HG03520 (cell line): ENCODE results near the gene PRKCZ.
"Not testable (repeated sequence)": the region's sequence is repeated elsewhere in the genome, so short reads cannot be mapped to it uniquely, and the experiment has no call there.

Source experiments
- ATAC-seq: cut with Tn5 transposase; IDR thresholded peaks from one replicate; pipeline ENCODE4 v1.9.1; 2021; ENCODE audit warnings: mild to moderate bottlenecking, moderate library complexity; ENCODE audit not compliant: unreplicated experiment

The PRKCZ gene

GRCh38 chr1:2081326-2081885 is 31.2 kb downstream of the PRKCZ start:
- no peak for ATAC-seq

- no peak for ATAC-seq
Observed at GRCh38 chr1:2082064-2082463, 31.9 kb downstream of the PRKCZ start.

- no peak for ATAC-seq
Observed at GRCh38 chr1:2083666-2084065, 33.5 kb downstream of the PRKCZ start.

GRCh38 chr1:2084306-2084705 is 34.1 kb downstream of the PRKCZ start:
- ATAC-seq = no peak

GRCh38 chr1:2085080-2085479 is 34.9 kb downstream of the PRKCZ start:
- ATAC-seq = no peak

- ATAC-seq = no peak
Observed at GRCh38 chr1:2086446-2087078, 36.4 kb downstream of the PRKCZ start.

GRCh38 chr1:2087766-2088165 is 37.6 kb downstream of the PRKCZ start:
- ATAC-seq = no peak

- no peak for ATAC-seq
Observed at GRCh38 chr1:2088458-2088857, 38.2 kb downstream of the PRKCZ start.

GRCh38 chr1:2089051-2089450 is 38.8 kb downstream of the PRKCZ start:
- no peak for ATAC-seq

GRCh38 chr1:2090216-2090890 is 40.1 kb downstream of the PRKCZ start:
- ATAC-seq = no peak

- no peak for ATAC-seq
Observed at GRCh38 chr1:2091611-2092604, 41.7 kb downstream of the PRKCZ start.

GRCh38 chr1:2093055-2093454 is 42.8 kb downstream of the PRKCZ start:
- no peak for ATAC-seq

- ATAC-seq = no peak
Observed at GRCh38 chr1:2093636-2094035, 43.4 kb downstream of the PRKCZ start.

GRCh38 chr1:2094269-2095158 is 44.3 kb downstream of the PRKCZ start:
- ATAC-seq = not testable (repeated sequence)

- ATAC-seq = no peak
Observed at GRCh38 chr1:2095394-2095793, 45.2 kb downstream of the PRKCZ start.

GRCh38 chr1:2095981-2096736 is 45.9 kb downstream of the PRKCZ start:
- ATAC-seq = no peak

GRCh38 chr1:2097386-2098300 is 47.4 kb downstream of the PRKCZ start:
- ATAC-seq = no peak

- ATAC-seq = no peak
Observed at GRCh38 chr1:2098301-2098698, 48.1 kb downstream of the PRKCZ start.
